SK-N-SH (cell line): ENCODE data around the gene MMS19. TPM values are rescaled to one million over a fixed set of nuclear protein-coding genes. Genes with fewer than 3 reads are reported as not detected.

Source experiments
- CTCF ChIA-PET: fragments of 300-600, 350-600 bp; formaldehyde crosslinking; extraction: SDS; loops from one replicate; lab custom pipeline; 2021; lab: Yijun Ruan, JAX
- POLR2A ChIA-PET: fragments of 350-600 bp; sonication (Branson Sonifier 250); formaldehyde crosslinking; extraction: SDS; loops from one replicate; lab custom pipeline; 2020; ENCODE audit warnings: antibody characterized with exemption, inconsistent platforms; lab: Yijun Ruan, JAX
- DNase-seq: peaks from one replicate; pipeline ENCODE4 v3.0.0; 2012
- H2AFZ ChIP-seq: fragments of 200-600 bp; sonication (generic); 2 replicates; pipeline ENCODE4 v1.8.1; 2016; ENCODE audit warnings: antibody characterized with exemption, mild to moderate bottlenecking, low read depth
- H3F3A ChIP-seq: fragments of 200-600 bp; sonication (generic); replicated peaks from 2 replicates; pipeline ENCODE3; 2016; ENCODE audit warnings: antibody characterized with exemption, mild to moderate bottlenecking; ENCODE audit not compliant: insufficient read depth
- H3K27ac ChIP-seq, 2 experiments: fragments of 200-500 bp in 1 of 2; fragments of 200-600 bp in 1 of 2; sonication (Bioruptor generic) in 1 of 2; sonication (generic), shearing (Covaris generic) in 1 of 2; 2 replicates each; pipeline versions ENCODE4 v1.5.1 to v1.6.1; 2014 to 2016; ENCODE audit warnings: low read depth in 2 of 2, inconsistent platforms in 1 of 2, low read length in 1 of 2, mild to moderate bottlenecking in 1 of 2, mixed read lengths in 1 of 2
- H3K27me3 ChIP-seq: fragments of 200-600 bp; sonication (generic), shearing (Covaris generic); 2 replicates; pipeline ENCODE4 v1.6.1; 2016; ENCODE audit warnings: mixed run types; ENCODE audit not compliant: insufficient read depth
- H3K36me3 ChIP-seq, 2 experiments: fragments of 200-500 bp in 1 of 2; fragments of 200-600 bp in 1 of 2; sonication (Bioruptor generic) in 1 of 2; sonication (generic) in 1 of 2; replicated peaks in 1 of 2; 2 replicates each; pipeline versions ENCODE3 to v1.5.1; 2014 to 2016; ENCODE audit warnings: low read length in 1 of 2, mild to moderate bottlenecking in 1 of 2; ENCODE audit not compliant: insufficient read depth in 2 of 2, control insufficient read depth in 1 of 2
- H3K4me1 ChIP-seq, 2 experiments: fragments of 200-500 bp in 1 of 2; fragments of 200-600 bp in 1 of 2; sonication (Bioruptor generic) in 1 of 2; sonication (generic), shearing (Covaris generic) in 1 of 2; 2 replicates each; pipeline versions ENCODE4 v1.5.1 to v1.6.1; 2014 to 2016; ENCODE audit warnings: low read depth in 1 of 2, low read length in 1 of 2, mixed run types in 1 of 2; ENCODE audit not compliant: insufficient read depth in 2 of 2, control insufficient read depth in 1 of 2
- H3K4me2 ChIP-seq: fragments of 200-600 bp; sonication (generic), shearing (Covaris generic); 2 replicates; pipeline ENCODE4 v1.6.1; 2017; ENCODE audit warnings: mixed run types
- H3K4me3 ChIP-seq, 2 experiments: fragments of 200-500 bp in 1 of 2; fragments of 200-600 bp in 1 of 2; sonication (Bioruptor generic) in 1 of 2; sonication (generic), shearing (Covaris generic) in 1 of 2; 2 replicates each; pipeline versions ENCODE4 v1.5.1 to v1.8.1; 2014 to 2016; ENCODE audit warnings: low read depth in 2 of 2, inconsistent platforms in 1 of 2, low read length in 1 of 2, mild to moderate bottlenecking in 1 of 2, mixed read lengths in 1 of 2, moderate library complexity in 1 of 2
- H3K79me2 ChIP-seq: fragments of 200-600 bp; sonication (generic); 2 replicates; pipeline ENCODE4 v1.8.1; 2017; ENCODE audit warnings: mild to moderate bottlenecking; ENCODE audit not compliant: insufficient read depth
- H3K9ac ChIP-seq: fragments of 200-600 bp; sonication (generic); 2 replicates; pipeline ENCODE4 v1.6.1; 2017; ENCODE audit warnings: mixed run types
- H3K9me2 ChIP-seq: fragments of 200-600 bp; sonication (generic); 2 replicates; pipeline ENCODE4 v1.6.1; 2017; ENCODE audit warnings: mixed run types
- H3K9me3 ChIP-seq: fragments of 200-600 bp; sonication (generic); 2 replicates; pipeline ENCODE4 v1.6.1; 2017; ENCODE audit warnings: mixed run types, mild to moderate bottlenecking, moderate library complexity
- H4K20me1 ChIP-seq: fragments of 200-600 bp; sonication (generic); 2 replicates; pipeline ENCODE4 v1.6.1; 2017; ENCODE audit warnings: mild to moderate bottlenecking, mixed run types; ENCODE audit not compliant: insufficient read depth
- CHD2 ChIP-seq: fragments of 150-350 bp; IDR thresholded peaks from 2 replicates; pipeline ENCODE4 v1.6.1; 2018; ENCODE audit warnings: low read length; ENCODE audit not compliant: partially characterized antibody
- CTCF ChIP-seq: fragments of 200-600 bp; sonication (generic); IDR thresholded peaks from 2 replicates; pipeline ENCODE4 v1.6.1; 2017; ENCODE audit warnings: antibody characterized with exemption, mild to moderate bottlenecking, moderate library complexity
- ELF1 ChIP-seq: IDR thresholded peaks from 2 replicates; pipeline ENCODE4 v1.4.0; 2012
- EZH2phosphoT487 ChIP-seq: fragments of 200-600 bp; sonication (generic); IDR thresholded peaks from 2 replicates; pipeline ENCODE4 v1.6.1; 2017; ENCODE audit warnings: low read depth, mixed run types, mild to moderate bottlenecking, antibody characterized with exemption, moderate library complexity, borderline replicate concordance
- FOXJ3 ChIP-seq: sonication (generic); formaldehyde crosslinking; IDR thresholded peaks from 2 replicates; pipeline ENCODE4 v1.5.1; 2020; ENCODE audit warnings: mild to moderate bottlenecking, missing genetic modification reagents
- JUND ChIP-seq: IDR thresholded peaks from 2 replicates; pipeline ENCODE4 v1.4.0; 2012
- MAX ChIP-seq: IDR thresholded peaks from 2 replicates; pipeline ENCODE4 v1.4.0; 2012; ENCODE audit warnings: low read depth
- MEF2A ChIP-seq: IDR thresholded peaks from 2 replicates; pipeline ENCODE4 v1.4.0; 2012; ENCODE audit warnings: low read depth, borderline replicate concordance
- NFIC ChIP-seq: IDR thresholded peaks from 2 replicates; pipeline ENCODE4 v1.4.0; 2012; ENCODE audit warnings: borderline replicate concordance
- NRF1 ChIP-seq: IDR thresholded peaks from 2 replicates; pipeline ENCODE4 v1.6.1; 2012; ENCODE audit warnings: low read depth, mild to moderate bottlenecking, low read length
- PBX3 ChIP-seq: IDR thresholded peaks from 2 replicates; pipeline ENCODE4; 2012
- POLR2AphosphoS5 ChIP-seq: IDR thresholded peaks from 2 replicates; pipeline ENCODE4 v1.6.1; 2012; ENCODE audit warnings: low read depth, low read length
- RAD21 ChIP-seq: IDR thresholded peaks from 2 replicates; pipeline ENCODE4 v1.6.1; 2012; ENCODE audit warnings: mild to moderate bottlenecking, low read length
- REST ChIP-seq: IDR thresholded peaks from 2 replicates; pipeline ENCODE4 v1.6.1; 2012; ENCODE audit warnings: mild to moderate bottlenecking, low read depth, low read length, moderate library complexity
- RXRA ChIP-seq: IDR thresholded peaks from 2 replicates; pipeline ENCODE4 v1.4.0; 2012; ENCODE audit warnings: low read depth, mild to moderate bottlenecking, borderline replicate concordance
- TAF1 ChIP-seq: IDR thresholded peaks from 2 replicates; pipeline ENCODE4 v1.6.1; 2012; ENCODE audit warnings: low read depth, mild to moderate bottlenecking, low read length, moderate library complexity, borderline replicate concordance
- TEAD4 ChIP-seq: IDR thresholded peaks from 2 replicates; pipeline ENCODE4 v1.4.0; 2012; ENCODE audit warnings: mild to moderate bottlenecking, borderline replicate concordance; ENCODE audit not compliant: insufficient read depth
- USF1 ChIP-seq: IDR thresholded peaks from 2 replicates; pipeline ENCODE4 v1.4.0; 2012; ENCODE audit warnings: low read depth, borderline replicate concordance
- ZBTB33 ChIP-seq: IDR thresholded peaks from 2 replicates; pipeline ENCODE4 v1.4.0; 2012; ENCODE audit warnings: low read depth, borderline replicate concordance
- WGBS: methylation state at CpG from one replicate; pipeline ENCODE4 v1.1.6; 2017; ENCODE audit warnings: low lambda C conversion rate; 5-methylcytosine and 5-hydroxymethylcytosine counted together
- polyA plus RNA-seq, 3 experiments: library from polyadenylated mRNA; depleted of rRNA; stranded (reverse); fragments of >200 nt; gene quantifications; 2 replicates each; pipeline ENCODE4 v1.2.3, GENCODE V29; 2012

The MMS19 gene
- polyA plus RNA-seq, 1 of the 3 experiments (the other 2 are of a cell fraction) = 56.9 TPM

- TF ChIP-seq CTCF = no peak
- TF ChIP-seq FOXJ3 (CRISPR knock-in tag) = no peak
- no peak for TF ChIP-seq POLR2AphosphoS5
These were observed 5.2 kb upstream of the MMS19 start (continued) for GRCh38 chr10:97503406-97503805.

- H3K4me2 ChIP-seq = no peak overlapping the region
- TF ChIP-seq MAX = no peak
- no peak for TF ChIP-seq PBX3
- no peak for TF ChIP-seq EZH2phosphoT487
- no peak for TF ChIP-seq RAD21
- no peak for TF ChIP-seq TEAD4
- no peak for TF ChIP-seq ZBTB33
- no peak for TF ChIP-seq REST
- no peak for TF ChIP-seq CTCF
- TF ChIP-seq RXRA = no peak
- no peak for TF ChIP-seq NFIC
- no peak for TF ChIP-seq NRF1
- TF ChIP-seq CHD2 = no peak
- no peak for TF ChIP-seq USF1
- TF ChIP-seq MEF2A = no peak
- TF ChIP-seq ELF1 = no peak
- no peak for TF ChIP-seq JUND
- no peak for TF ChIP-seq TAF1
- no peak for TF ChIP-seq POLR2AphosphoS5
- no peak overlapping the region for H3K9ac ChIP-seq
- no peaks in the 10 kb centered on the region for H3K27me3 ChIP-seq
- H4K20me1 ChIP-seq = peaks cover 68% of the 10 kb centered on the region
- H3K4me3 ChIP-seq = no peak overlapping the region
- H2AFZ ChIP-seq = no peak overlapping the region
- ChIA-PET CTCF (interaction anchor here (1.7 kb wide), 2 partner anchors 19 to 31 kb away, joined by 3 to 7 read pairs; no protein-coding TSS in a partner anchor), POLR2A (no interaction called here)
- H3K9me2 ChIP-seq = no peaks in the 10 kb centered on the region
- H3K36me3 ChIP-seq = no peaks in the 10 kb centered on the region
- H3K27ac ChIP-seq = no peak overlapping the region
- H3K9me3 ChIP-seq = no peaks in the 10 kb centered on the region
- peaks cover 92% of the 10 kb centered on the region for H3K79me2 ChIP-seq
- peaks cover 0 to 7% of the 10 kb centered on the region in 2 experiments; a peak in 1 of 4 replicates for H3K4me1 ChIP-seq
- peaks cover 3% of the 10 kb centered on the region for H3F3A ChIP-seq
- WGBS = 90% methylated on average over 6 of the region's 6 CpGs
- DNase-seq = no peak
These were observed 4.7 kb upstream of the MMS19 start for GRCh38 chr10:97502916-97503315.
